HL-60 (cell line): Measurements from ENCODE around the gene CFAP57.

Experiments used
- DNase-seq, 2 experiments: peaks; one replicate each; pipeline ENCODE4 v3.0.0-alpha.2; 2010 to 2020; ENCODE audit warnings: low read depth in 1 of 2, low spot score in 1 of 2
- H3K27ac ChIP-seq: fragments of 250-450 bp; sonication (Bioruptor Pico); replicated peaks from 2 replicates; pipeline ENCODE4 v1.5.1; 2020; ENCODE audit warnings: mild to moderate bottlenecking, moderate library complexity
- H3K27me3 ChIP-seq: fragments of 250-450 bp; sonication (Bioruptor Pico); 2 replicates; pipeline ENCODE4 v1.5.1; 2021; ENCODE audit warnings: mild to moderate bottlenecking, moderate library complexity; ENCODE audit not compliant: insufficient read depth, poor library complexity, severe bottlenecking
- H3K4me3 ChIP-seq: replicated peaks from 2 replicates; pipeline ENCODE4 v1.5.1; 2011; ENCODE audit warnings: mild to moderate bottlenecking, control low read depth, low read length; ENCODE audit not compliant: insufficient read depth
- CTCF ChIP-seq: IDR thresholded peaks from one replicate; pipeline ENCODE4 v1.5.1; 2011; ENCODE audit warnings: low read length, control low read depth, inconsistent platforms; ENCODE audit not compliant: insufficient read depth
- GABPA ChIP-seq: IDR thresholded peaks from 2 replicates; pipeline ENCODE4 v1.6.1; 2012; ENCODE audit warnings: low read depth
- POLR2AphosphoS5 ChIP-seq: IDR thresholded peaks from 2 replicates; pipeline ENCODE4 v1.6.1; 2012; ENCODE audit warnings: low read depth
- SPI1 ChIP-seq: IDR thresholded peaks from 2 replicates; pipeline ENCODE4 v1.6.1; 2012; ENCODE audit warnings: low read depth, mild to moderate bottlenecking, borderline replicate concordance
- microRNA-seq: library from miRNA; unstranded; fragments of <30 nt; microRNA quantifications from one replicate; pipeline ENCODE4, GENCODE V29; 2018
- TF ChIP-seq, protein P1 (sequence below): IDR thresholded peaks from 2 replicates; pipeline ENCODE4 v1.6.1; 2012; ENCODE audit warnings: low read depth; ENCODE audit not compliant: insufficient replicate concordance

The CFAP57 gene

DNA sequence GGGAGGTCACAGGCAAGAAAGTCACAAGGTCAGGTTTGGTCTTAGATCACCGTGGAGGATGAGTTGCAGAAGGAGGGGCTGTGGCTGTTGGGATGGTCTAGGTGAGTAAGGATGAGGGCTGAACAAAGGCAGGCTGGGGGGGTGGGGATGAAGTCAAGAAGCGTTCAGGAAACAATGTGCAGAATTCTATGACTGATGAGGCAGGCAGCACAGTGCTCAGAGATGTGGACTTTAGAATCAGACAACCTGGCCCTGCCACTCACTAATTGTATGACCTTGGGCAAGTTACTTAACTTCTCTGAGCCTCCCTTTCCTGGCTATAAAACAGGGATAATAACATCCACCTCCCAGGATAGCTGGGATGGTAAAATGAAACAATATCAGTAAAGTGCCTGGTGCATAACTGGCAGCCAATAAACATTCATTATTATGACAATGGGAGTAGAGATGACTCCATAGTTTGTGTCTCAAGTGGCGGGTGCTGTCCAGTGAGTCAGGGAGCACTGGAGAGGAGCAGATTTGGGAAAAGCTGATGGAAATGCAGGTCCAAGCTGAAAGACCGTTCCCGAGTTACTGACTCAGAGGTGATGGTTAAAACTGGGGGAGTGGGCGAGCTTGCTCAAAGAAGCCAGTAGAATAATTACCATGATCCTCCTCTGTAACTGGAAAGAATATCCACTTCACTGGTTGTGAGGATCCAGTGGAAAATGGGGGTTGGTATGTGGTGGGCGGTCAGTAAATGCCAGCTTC lies 130.8 kb downstream of the CFAP57 start:
- DNase-seq, result no peak

DNA sequence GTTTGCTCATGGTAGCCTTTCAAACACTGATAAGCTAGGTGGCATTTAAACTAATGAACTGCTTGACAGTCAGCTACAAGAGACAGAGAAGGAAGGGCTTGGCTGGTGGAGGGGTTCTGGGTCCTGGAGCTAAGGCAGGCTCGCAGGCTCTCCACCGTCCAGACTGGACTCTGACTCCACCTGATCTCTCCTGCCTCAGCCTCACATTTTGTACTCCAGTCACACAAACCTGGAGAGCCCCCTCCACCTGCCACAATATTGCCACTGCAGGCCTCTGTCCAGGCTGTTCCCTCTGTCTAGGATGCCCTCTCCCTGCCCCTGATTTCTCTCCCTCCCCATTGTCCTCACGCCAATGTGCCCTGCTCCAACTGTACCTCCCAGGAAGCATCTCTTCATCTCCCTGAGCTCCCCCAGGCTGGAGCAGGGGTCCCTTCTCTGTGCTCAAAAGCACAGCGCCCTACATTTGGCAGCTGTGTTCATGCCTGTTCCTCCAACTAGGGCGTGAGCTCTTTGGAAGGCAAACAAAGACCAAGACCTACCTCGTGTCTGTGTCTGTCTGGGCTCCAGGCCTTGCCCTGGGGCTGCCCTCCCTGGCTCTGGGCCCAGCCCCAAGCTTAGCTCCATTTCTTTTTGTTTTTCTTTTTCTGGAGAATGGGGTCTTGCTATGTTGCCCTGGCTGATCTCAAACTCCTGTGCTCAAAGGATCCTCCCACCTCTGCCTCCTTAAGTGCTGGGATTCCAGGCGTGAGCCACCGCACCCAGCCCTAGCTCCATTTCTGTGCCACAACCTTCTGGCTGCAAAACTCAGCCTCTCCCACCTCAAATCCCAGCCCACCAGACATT lies 131.6 kb downstream of the CFAP57 start:
- no peak overlapping the region for H3K27ac ChIP-seq

More for the DNA sequence above, 130.8 kb downstream of the CFAP57 start:
- Histone ChIP-seq H3K27ac (no peak overlapping the region), H3K4me3 (no peak overlapping the region), H3K27me3 (no peaks in the 10 kb centered on the region)
- no peak for TF ChIP-seq SPI1
- TF ChIP-seq CTCF, result no peak
- TF ChIP-seq POLR2AphosphoS5, result no peak
- TF ChIP-seq GABPA, result no peak
- TF ChIP-seq, protein P1, sequence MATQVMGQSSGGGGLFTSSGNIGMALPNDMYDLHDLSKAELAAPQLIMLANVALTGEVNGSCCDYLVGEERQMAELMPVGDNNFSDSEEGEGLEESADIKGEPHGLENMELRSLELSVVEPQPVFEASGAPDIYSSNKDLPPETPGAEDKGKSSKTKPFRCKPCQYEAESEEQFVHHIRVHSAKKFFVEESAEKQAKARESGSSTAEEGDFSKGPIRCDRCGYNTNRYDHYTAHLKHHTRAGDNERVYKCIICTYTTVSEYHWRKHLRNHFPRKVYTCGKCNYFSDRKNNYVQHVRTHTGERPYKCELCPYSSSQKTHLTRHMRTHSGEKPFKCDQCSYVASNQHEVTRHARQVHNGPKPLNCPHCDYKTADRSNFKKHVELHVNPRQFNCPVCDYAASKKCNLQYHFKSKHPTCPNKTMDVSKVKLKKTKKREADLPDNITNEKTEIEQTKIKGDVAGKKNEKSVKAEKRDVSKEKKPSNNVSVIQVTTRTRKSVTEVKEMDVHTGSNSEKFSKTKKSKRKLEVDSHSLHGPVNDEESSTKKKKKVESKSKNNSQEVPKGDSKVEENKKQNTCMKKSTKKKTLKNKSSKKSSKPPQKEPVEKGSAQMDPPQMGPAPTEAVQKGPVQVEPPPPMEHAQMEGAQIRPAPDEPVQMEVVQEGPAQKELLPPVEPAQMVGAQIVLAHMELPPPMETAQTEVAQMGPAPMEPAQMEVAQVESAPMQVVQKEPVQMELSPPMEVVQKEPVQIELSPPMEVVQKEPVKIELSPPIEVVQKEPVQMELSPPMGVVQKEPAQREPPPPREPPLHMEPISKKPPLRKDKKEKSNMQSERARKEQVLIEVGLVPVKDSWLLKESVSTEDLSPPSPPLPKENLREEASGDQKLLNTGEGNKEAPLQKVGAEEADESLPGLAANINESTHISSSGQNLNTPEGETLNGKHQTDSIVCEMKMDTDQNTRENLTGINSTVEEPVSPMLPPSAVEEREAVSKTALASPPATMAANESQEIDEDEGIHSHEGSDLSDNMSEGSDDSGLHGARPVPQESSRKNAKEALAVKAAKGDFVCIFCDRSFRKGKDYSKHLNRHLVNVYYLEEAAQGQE, result no peak

More for the DNA sequence above, 131.6 kb downstream of the CFAP57 start:
- Histone ChIP-seq H3K4me3 (no peak overlapping the region), H3K27me3 (no peaks in the 10 kb centered on the region)
- TF ChIP-seq, protein P1, result no peak
- no peak for TF ChIP-seq SPI1
- TF ChIP-seq CTCF, result no peak
- TF ChIP-seq POLR2AphosphoS5, result no peak
- no peak for TF ChIP-seq GABPA
- DNase-seq, result no peak

Small RNAs within 50 kb of the gene (microRNA-seq; reads per million reads assigned to microRNA genes)
- gene MIR6733, result 3.0 reads per million, percentile 3 among the genes with 10 or more reads in this experiment
